GM19025 (cell line): ENCODE measurements around the gene FGF11.

Experiments used
- ATAC-seq: cut with Tn5 transposase; IDR thresholded peaks from one replicate; pipeline ENCODE4 v1.9.1; 2021; ENCODE audit warnings: mild to moderate bottlenecking, low read depth, moderate library complexity; ENCODE audit not compliant: unreplicated experiment

The FGF11 gene

DNA sequence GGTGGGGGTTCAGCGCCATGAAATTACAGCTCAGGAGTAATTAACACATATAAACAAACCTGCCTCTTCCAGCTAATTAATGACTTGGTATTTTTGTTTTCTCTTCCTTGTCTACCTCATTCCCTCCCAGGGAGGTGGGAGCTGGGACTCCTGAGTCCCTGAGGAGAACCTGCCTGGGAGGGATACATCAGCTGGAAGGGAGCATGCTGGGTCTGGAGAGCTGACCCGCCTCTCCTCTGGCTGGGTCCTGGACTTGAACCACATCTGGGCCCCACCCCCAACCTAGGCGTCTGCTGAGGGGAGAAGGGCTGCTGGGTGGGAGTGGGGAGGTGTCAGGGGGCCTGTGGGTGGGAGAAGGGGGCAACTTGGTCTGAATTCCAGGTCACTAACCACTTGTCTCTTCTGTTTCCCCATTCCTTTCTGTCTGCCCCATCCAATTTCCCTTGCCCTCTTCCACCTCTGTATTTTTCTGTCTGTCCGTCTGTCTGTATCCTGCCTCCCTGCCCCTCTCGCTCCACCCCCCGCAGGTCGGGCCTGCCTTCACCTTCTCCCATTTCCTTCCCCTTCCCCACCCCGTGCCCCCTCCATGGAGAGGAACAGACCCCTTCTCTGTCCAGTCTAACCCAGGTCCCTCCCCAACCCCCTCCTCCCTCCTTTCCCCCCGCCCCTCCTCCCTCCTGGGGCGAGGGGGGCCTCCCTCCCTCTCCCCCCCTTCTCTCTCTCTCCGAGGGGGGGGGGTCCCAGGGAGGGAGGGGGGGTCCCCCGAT lies 31.6 kb upstream of the FGF11 start, which contains the start of gene NLGN2:
Gene NLGN2, plus strand, starts transcription at position 361 of the 767 bp plus-strand sequence. CDS start 411 bp downstream, outside the sequence.
- no peak for ATAC-seq

DNA sequence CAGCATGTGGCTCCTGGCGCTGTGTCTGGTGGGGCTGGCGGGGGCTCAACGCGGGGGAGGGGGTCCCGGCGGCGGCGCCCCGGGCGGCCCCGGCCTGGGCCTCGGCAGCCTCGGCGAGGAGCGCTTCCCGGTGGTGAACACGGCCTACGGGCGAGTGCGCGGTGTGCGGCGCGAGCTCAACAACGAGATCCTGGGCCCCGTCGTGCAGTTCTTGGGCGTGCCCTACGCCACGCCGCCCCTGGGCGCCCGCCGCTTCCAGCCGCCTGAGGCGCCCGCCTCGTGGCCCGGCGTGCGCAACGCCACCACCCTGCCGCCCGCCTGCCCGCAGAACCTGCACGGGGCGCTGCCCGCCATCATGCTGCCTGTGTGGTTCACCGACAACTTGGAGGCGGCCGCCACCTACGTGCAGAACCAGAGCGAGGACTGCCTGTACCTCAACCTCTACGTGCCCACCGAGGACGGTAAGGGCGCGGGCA lies 31.0 kb upstream of the FGF11 start:
- ATAC-seq, result no peak

DNA sequence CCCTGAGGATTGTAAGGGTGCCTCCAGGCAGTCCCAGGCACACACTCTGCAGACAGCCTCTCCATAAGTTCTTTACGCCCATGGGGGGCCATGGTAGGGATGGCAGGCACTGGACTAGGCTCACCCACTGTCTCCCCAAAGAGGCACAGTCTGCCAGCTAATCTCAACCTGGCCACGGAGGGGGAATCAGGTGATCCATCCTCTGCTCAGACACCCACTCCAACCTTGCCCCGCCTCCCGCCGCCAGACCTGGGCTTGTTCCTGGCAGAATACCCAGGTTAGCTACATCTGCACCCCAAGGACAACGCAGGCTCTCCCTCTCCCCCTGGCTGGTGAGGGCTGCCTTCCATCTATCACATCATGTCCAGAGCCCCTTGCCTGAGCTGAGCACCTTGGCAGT lies 30.4 kb upstream of the FGF11 start:
- no peak for ATAC-seq

DNA sequence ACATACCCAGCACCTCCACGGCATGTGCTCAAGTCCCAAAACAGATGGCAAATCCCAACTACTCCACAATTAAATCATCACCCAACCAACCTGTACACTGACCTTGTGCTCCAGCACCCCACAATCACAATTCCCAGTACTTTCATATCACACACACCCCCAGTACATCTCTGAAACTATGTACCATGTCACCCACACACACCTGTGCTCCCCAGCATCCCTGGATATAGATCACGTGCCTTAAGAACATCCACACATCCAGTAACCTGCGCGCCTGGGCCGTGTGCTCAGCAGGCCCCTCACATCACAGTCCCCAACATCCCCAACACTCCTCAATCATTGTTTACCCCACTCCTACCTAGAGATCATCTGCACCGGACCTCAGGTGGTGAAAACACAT lies 29.6 kb upstream of the FGF11 start:
- ATAC-seq, result no peak

DNA sequence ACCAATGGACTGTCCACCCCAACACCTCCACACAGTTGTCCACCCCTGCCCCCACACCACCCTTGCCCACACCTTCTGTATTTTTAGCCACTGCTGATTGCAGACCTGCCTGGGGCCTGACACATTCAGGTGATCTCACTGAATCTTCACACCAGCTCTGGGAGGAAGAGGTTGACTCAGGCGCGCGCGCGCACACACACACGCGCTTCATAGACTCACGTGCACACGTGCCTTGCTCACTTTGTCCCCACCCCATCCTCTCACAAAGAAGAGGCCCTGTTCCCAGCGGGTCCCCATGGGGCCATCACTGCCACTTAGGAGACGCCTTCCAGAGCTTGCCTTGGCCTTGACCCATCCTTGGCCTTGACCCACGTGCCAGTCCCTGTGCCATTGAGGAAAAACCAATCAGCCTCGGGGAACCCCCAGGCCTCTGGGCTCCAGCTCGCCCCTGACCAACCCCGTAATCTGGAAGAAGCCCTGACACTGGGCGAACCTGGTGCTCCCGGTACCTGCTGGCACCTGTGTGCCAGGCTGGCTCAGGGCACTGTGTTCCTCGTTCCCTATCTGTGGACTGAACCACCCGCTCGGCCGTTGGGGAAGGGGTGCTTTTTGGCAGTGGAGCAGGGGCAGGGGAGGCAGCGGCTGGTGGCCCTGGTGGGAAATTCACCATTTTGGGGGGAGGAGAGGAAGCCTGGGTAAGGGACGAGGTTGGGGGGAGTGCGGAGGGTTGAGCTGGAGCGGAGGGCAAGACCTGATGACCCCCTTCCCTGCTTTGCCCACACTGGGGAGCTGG lies 28.5 kb upstream of the FGF11 start:
- ATAC-seq, result no peak

DNA sequence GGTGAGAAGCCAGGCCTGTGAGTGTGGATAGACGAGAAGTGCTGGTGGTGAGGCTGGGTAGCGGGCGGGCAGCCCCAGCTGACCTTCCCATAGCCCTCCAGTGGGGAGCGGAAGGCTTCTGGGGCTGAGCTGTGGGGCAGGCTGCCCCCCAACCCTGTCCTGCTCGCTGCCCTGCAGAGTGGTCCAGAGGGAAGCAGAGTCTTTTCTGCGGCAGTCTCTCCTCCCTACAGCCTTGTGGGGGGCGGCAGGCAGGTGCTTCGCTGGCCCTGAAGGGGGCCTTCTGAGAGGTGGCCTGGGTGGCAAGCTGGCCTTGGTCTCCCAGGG lies 27.9 kb upstream of the FGF11 start:
- no peak for ATAC-seq

DNA sequence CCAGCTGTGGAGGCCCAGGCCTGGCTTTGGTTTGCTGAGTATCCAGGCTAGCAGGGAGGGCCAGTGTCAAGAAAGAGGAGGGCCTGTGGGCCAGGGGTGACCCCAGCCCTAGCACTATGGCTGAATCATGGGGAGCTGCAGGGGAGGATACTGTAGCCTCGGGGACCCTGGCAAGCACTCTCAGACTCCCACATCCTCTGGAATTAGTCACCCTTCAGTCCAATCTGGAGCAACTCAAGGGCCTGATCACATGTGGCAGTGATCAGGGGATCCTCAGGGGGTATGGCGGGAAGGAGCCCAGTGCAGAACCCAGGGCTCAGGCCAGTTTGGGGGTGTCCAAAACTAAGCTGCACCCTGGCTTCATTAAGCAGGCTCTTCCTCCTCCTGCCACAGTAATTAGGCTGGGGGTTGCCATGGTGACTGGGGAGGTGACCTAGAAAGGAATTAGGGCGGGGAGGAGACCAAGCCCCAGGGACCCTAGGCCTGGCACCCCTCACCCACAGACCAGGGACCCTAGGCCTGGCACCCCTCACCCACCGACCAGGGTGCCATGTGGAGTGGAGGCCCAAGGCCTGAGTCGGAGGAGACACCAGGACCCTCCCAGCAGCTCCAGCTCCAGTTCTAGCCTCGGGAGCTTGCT lies 25.8 kb upstream of the FGF11 start:
- ATAC-seq, result no peak

DNA sequence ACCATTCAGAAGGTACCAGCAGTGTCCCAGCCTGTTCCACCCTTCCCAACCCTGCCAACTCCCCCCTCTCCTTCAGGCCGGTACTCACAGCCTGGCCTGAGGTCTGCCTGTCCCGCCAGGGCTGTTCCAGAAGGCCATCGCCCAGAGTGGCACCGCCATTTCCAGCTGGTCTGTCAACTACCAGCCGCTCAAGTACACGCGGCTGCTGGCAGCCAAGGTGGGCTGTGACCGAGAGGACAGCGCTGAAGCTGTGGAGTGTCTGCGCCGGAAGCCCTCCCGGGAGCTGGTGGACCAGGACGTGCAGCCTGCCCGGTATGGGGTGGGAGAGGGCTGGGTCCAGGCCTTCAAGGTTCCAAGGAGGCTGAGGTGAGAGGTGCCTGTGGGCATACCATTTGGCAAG lies 24.5 kb upstream of the FGF11 start:
- no peak for ATAC-seq

DNA sequence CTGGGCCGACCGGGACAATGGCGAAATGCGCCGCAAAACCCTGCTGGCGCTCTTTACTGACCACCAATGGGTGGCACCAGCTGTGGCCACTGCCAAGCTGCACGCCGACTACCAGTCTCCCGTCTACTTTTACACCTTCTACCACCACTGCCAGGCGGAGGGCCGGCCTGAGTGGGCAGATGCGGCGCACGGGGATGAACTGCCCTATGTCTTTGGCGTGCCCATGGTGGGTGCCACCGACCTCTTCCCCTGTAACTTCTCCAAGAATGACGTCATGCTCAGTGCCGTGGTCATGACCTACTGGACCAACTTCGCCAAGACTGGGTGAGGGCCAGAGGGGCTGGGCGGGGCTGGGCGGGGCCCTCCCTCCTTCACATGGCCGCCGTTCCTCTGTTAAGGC lies 23.5 kb upstream of the FGF11 start:
- ATAC-seq, result no peak

DNA sequence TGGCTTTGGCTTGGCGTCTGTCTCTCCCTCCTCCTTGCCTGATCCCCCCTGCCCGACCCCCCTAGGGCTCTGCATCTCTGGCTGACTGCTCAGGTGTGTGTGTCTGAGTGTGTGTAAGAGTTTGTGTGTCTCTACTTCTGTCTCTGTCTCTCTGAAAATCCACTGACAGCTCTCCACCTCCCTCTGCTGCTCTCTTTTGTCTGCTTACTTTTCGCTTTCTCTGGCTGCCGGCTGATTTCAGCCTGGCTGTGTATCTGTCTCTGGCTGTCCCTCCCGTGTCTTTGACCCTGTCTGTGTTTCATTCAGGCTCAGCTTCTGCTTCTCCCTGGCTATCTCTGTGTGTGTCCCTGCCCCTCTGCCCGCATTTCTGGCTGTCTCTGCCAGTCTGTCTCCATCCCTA lies 23.0 kb upstream of the FGF11 start:
- no peak for ATAC-seq

DNA sequence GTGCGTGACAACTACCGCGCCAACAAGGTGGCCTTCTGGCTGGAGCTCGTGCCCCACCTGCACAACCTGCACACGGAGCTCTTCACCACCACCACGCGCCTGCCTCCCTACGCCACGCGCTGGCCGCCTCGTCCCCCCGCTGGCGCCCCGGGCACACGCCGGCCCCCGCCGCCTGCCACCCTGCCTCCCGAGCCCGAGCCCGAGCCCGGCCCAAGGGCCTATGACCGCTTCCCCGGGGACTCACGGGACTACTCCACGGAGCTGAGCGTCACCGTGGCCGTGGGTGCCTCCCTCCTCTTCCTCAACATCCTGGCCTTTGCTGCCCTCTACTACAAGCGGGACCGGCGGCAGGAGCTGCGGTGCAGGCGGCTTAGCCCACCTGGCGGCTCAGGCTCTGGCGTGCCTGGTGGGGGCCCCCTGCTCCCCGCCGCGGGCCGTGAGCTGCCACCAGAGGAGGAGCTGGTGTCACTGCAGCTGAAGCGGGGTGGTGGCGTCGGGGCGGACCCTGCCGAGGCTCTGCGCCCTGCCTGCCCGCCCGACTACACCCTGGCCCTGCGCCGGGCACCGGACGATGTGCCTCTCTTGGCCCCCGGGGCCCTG lies 22.2 kb upstream of the FGF11 start:
- ATAC-seq, result no peak

DNA sequence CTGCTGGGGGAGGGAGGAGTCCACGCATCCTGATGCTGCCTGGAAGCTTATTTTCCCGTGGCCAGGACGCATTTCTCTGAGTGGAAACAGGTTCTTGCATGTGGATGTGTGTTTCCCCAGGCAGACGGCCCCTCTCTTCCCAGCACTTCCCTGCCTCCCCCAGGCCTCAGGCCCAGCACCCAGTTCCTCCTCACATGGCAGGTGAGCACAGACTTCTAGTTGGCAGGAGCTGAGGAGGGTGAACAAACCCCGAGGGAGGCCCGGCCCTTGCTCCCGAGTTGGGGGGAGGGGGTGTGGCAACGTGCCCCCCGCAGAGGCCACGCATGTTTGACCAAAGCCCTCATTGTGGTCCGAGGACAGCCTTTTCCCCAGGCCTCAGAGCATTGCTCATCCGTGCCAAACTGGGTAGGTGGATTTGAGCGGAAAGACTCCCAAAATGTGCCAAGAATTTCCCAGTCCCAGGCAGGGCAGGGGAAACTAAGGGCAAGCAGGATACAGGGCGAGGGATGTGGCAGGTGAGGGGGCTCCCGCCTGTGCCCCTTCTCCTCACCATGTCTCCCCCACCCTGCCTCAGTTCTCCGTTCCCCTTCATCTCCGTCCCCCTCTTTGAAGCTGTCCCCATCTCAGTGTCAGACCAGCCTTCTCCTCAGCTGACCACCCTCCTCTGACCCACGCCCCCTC lies 20.7 kb upstream of the FGF11 start:
- no peak for ATAC-seq

DNA sequence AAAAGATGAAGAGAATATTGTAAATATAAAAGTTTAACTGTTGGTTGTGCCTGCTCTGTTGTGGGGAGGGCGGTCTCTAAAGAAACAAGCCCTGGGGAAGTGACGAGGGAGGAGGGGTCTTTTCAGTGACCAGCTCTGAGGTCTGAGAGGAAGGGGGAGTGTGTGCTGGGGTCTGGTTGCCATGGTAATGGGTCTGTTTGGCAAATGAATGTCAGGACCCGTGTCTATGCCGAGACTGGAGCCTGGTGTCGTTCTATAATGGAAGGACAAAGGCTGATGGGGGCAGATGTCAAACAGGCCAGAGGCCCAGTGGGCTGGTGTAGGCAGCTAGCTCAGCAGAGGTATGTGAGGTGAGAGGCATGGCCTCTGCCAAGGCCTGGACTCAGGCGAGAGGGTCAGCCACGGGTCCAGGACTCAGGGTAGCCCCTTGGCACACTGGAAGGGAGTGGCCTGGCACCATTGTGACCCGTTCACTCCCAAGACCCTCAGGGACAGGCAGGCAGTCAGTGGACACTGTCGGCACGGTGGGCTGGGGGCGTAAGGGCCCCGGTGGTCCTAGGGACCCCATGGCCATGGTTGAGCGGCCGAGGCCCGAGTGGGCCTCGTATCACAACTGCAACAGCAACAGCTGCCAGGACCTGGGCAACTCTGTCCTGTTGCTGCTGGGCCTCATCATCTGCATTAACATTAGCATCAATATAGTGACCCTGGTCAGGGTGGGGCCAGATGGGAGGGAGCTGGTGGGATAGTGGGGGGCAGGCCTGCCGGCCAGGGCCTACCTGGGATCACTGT lies 19.3 kb upstream of the FGF11 start, which contains the start of gene SPEM1:
Gene SPEM1, plus strand, starts transcription at position 506 of the 792 bp plus-strand sequence. Its CDS starts 61 bp downstream, at position 567.
- ATAC-seq, result no peak

DNA sequence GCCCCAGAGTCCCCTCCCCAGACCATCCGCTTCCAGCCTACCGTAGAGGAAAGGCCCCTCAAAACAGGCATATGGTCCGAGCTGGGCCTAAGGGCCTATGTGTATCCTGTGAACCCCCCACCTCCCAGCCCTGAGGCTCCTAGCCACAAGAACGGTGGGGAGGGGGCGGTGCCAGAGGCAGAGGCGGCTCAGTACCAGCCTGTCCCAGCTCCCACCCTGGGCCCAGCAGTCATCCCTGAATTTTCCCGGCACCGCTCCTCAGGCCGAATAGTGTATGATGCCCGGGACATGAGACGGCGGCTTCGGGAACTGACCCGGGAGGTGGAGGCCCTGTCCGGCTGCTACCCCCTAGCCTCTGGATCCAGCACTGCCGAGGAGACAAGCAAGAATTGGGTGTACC lies 18.1 kb upstream of the FGF11 start:
- no peak for ATAC-seq

DNA sequence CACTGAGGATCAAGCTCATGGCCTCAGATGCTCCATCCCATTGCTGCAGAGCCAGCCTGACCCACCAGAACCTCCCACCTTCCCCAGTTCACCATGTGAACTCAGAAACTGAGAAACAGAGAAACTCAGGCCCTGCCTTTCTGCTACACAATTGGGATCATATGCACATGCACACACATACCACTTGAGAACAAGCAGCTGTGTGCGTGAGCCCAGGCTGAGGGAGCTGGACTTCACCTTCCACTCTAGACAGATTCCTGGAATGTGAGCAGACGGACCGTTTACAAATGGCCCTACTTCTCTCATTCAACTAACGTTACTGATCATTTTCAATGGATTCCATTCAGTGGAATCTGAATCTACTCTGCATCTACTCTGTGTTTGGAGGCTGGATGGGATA lies 15.6 kb upstream of the FGF11 start:
- ATAC-seq, result no peak

DNA sequence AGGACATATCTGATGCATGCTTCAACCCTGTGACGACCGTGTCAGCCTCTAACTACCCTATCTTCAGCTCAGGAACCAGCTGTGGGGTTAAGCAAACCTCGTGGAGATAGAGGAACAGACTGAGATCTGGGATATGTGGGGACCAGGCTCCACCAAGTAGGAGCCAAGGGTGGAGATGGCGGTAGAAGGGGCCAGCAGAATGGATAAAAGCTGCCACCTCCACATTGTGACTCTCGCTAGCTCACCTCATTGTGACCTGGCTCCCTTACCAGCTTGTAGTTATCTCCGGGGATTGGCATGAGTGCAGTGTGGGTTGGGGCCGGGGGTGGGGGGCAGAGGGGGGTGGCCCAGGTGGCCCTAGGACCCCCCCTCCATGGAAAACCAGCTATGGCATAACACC lies 14.0 kb upstream of the FGF11 start, which contains the start of gene SPEM2:
Gene SPEM2, plus strand, starts transcription at position 301 of the 400 bp plus-strand sequence. Its CDS starts 73 bp downstream, at position 374.
- no peak for ATAC-seq

DNA sequence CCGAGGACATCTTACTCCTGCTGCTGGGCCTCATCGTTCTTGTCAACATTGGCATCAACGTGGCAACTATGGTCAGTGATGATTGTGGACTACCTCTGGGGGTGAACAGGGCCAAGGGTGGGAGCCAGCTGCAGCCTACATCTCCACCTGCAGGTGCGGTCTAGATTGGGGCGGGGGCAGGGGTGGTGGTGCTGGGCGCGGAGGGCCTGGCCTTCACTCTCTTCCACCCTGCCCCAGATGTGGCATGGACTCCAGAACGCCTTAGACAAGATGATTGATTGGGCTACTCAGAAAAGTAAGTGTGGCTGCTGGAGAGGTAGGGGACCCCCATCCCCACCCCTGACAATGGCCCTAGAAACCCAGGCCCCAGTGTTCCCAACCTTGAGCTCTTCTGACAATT lies 13.6 kb upstream of the FGF11 start:
- no peak for ATAC-seq

DNA sequence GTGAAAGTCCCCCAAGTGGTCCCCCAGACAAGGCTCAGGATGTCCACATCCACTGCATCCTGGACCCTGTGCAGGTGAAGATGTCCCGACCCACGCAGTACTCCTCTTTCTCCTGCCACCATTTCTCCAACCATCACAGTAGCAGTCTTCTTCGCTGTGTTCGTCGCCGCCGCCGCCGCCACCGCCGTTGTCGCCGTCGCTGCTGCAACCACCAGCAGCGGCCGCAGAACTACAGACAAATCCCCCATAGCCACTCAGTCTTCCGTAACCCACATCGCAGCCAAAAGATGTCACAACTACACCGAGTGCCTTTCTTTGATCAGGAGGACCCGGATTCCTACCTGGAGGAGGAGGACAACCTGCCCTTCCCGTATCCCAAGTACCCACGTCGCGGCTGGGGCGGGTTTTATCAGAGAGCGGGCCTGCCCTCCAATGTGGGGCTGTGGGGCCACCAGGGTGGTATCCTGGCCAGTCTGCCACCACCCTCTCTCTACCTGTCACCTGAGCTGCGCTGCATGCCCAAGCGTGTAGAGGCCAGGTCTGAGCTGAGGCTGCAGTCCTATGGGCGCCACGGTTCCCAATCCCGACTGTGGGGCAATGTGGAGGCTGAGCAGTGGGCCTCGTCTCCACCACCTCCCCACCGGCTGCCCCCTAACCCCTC lies 13.0 kb upstream of the FGF11 start:
- ATAC-seq, result no peak
